Keratinocyte (primary cell): ENCODE data around the gene GPR15LG. TPM values are rescaled to one million over a fixed set of nuclear protein-coding genes. Genes with fewer than 3 reads are reported as not detected.
"Not testable (repeated sequence)": the region's sequence is repeated elsewhere in the genome, so short reads cannot be mapped to it uniquely, and the experiment has no call there.

Experiments used
- DNase-seq: peaks from one replicate; pipeline ENCODE4 v3.0.0-alpha.2; 2011; ENCODE audit warnings: low read depth, missing footprints, low spot score
- FAIRE-seq: peaks from 2 replicates; lab custom pipeline; 2011; peaks lifted over from hg19 to GRCh38; lab: Jason Lieb, UNC
- H2AFZ ChIP-seq: 2 replicates; pipeline ENCODE4 v1.6.0; 2012; ENCODE audit warnings: low read length, control low read depth, inconsistent platforms; ENCODE audit not compliant: control insufficient read depth
- H3K27ac ChIP-seq: 2 replicates; pipeline ENCODE4 v1.5.1; 2011; ENCODE audit warnings: low read length; ENCODE audit not compliant: control insufficient read depth, insufficient read depth
- H3K27me3 ChIP-seq: 3 replicates; pipeline ENCODE4 v1.6.0; 2011; ENCODE audit warnings: low read length; ENCODE audit not compliant: control insufficient read depth, insufficient read depth; ENCODE audit errors: extremely low read depth
- H3K36me3 ChIP-seq, 2 experiments: 2 replicates in 1 of 2; 3 replicates in 1 of 2; pipeline ENCODE4 v1.5.1; 2011; ENCODE audit warnings: low read length in 2 of 2, mild to moderate bottlenecking in 1 of 2; ENCODE audit not compliant: control insufficient read depth in 2 of 2, insufficient read depth in 2 of 2; ENCODE audit errors: extremely low read depth in 1 of 2
- H3K4me1 ChIP-seq: 3 replicates; pipeline ENCODE4 v1.5.1; 2011; ENCODE audit warnings: low read length; ENCODE audit not compliant: control insufficient read depth, insufficient read depth; ENCODE audit errors: extremely low read depth
- H3K4me2 ChIP-seq: 3 replicates; pipeline ENCODE4 v1.6.0; 2011; ENCODE audit warnings: low read depth, low read length; ENCODE audit not compliant: control insufficient read depth, insufficient read depth; ENCODE audit errors: extremely low read depth
- H3K4me3 ChIP-seq, 3 experiments: fragments of 200-600 bp in 1 of 3; sonication (generic) in 1 of 3; 2 replicates in 2 of 3; 3 replicates in 1 of 3; pipeline ENCODE4 v1.5.1; 2011 to 2016; ENCODE audit warnings: low read length in 3 of 3, mild to moderate bottlenecking in 3 of 3, control low read depth in 2 of 3, inconsistent platforms in 1 of 3, low read depth in 1 of 3, mixed read lengths in 1 of 3, mixed run types in 1 of 3, moderate library complexity in 1 of 3; ENCODE audit not compliant: control insufficient read depth in 2 of 3, insufficient read depth in 2 of 3; ENCODE audit errors: extremely low read depth in 1 of 3
- H3K79me2 ChIP-seq: 2 replicates; pipeline ENCODE4 v1.6.0; 2012; ENCODE audit warnings: low read length; ENCODE audit not compliant: control insufficient read depth, insufficient read depth
- H3K9ac ChIP-seq: 3 replicates; pipeline ENCODE4 v1.6.0; 2011; ENCODE audit warnings: low read length; ENCODE audit not compliant: control insufficient read depth, insufficient read depth; ENCODE audit errors: extremely low read depth
- H3K9me1 ChIP-seq: 3 replicates; pipeline ENCODE4 v1.6.0; 2011; ENCODE audit warnings: low read length; ENCODE audit not compliant: control insufficient read depth, insufficient read depth; ENCODE audit errors: extremely low read depth
- H3K9me3 ChIP-seq: 2 replicates; pipeline ENCODE4 v1.5.1; 2012; ENCODE audit warnings: low read depth, low read length; ENCODE audit not compliant: control insufficient read depth
- H4K20me1 ChIP-seq: 3 replicates; pipeline ENCODE4 v1.6.0; 2011; ENCODE audit warnings: low read length; ENCODE audit not compliant: control insufficient read depth, insufficient read depth; ENCODE audit errors: extremely low read depth
- EZH2 ChIP-seq: IDR thresholded peaks from one replicate; pipeline ENCODE4 v1.6.1; 2012; ENCODE audit warnings: inconsistent platforms, mild to moderate bottlenecking, low read length, moderate library complexity
- dilution Hi-C: fragments of 300-500 bp; cut with MboI; formaldehyde crosslinking; loops from one replicate; pipeline ENCODE4 v1.7.0; 2020; ENCODE audit warnings: low sequenced_read_pairs; ENCODE audit not compliant: extremely low pct_ligation_motif_present
- polyA plus RNA-seq, 5 experiments: library from polyadenylated mRNA; depleted of rRNA in 3 of 5; stranded (reverse) in 3 of 5; stranded (forward) in 1 of 5; unstranded in 1 of 5; fragments of >200 nt; gene quantifications; 1 replicate in 1 of 5; 2 replicates in 3 of 5; 3 replicates in 1 of 5; pipeline versions ENCODE4 v1.2.1 to v1.2.3, GENCODE V29; 2011 to 2012; ENCODE audit warnings: missing spikeins in 2 of 5, low read depth in 1 of 5, low replicate concordance in 1 of 5
- TF ChIP-seq, protein P1 (sequence below), 3 experiments: IDR thresholded peaks in 1 of 3; conservative IDR thresholded peaks in 1 of 3; optimal IDR thresholded peaks in 1 of 3; 2 replicates in 2 of 3; 3 replicates in 1 of 3; pipeline versions ENCODE3 to v1.5.1; 2011; ENCODE audit warnings: low read length in 3 of 3, mild to moderate bottlenecking in 3 of 3, moderate library complexity in 2 of 3, control low read depth in 1 of 3, inconsistent platforms in 1 of 3; ENCODE audit not compliant: insufficient read depth in 2 of 3; ENCODE audit errors: extremely low read depth in 1 of 3

Gene GPR15LG
- polyA plus RNA-seq, 1 donor (not counting 4 experiments of a cell fraction or from before 2014, with no cell fraction given): 10.4 TPM

DNA sequence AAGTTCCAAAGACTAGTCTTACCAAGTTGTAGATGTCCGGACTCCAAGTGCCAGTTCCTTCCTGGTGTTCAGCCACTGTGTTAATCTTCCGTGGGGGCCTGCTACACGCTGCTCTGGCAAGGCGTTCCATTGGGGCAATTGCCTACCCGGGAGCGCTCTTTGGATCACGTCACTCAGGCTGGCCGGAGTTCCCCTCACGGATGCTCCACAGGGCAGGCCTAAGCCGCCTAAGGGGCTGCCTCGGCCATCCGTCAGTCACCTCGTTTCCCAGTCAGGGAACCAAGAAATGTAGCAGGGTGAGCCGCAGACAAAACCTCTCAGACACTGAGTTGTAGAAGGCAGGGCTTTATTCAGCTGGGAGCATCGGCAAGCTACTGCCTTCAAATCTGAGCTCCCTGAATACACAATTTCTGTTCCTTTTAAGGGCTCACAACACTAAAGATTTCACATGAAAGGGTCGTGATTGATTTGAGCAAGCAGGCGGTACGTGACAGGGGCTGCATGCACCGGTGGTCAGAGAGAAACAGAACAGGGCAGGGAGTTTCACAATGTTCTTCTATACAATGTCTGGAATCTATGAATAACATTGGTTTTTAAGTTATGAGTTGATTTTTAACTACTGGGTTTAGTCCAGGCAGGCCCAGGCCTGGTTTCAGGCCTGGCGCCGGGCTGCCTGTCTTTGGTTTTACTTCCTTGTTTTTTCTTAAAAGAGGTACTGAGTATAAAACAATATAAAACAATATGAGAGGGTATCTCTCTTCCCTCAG is 1.7 kb upstream of the GPR15LG start:
- Histone ChIP-seq H3K4me1 (peaks cover 15% of the 10 kb centered on the region), H3K27ac (peak overlapping the region; percentile 42), H3K4me3 (peak overlapping the region in 2 of 3 experiments; percentile 13 to 23), H3K9ac (peak overlapping the region; percentile 29), H2AFZ (peak overlapping the region; percentile 94), H3K4me2 (peak overlapping the region; percentile 29)
- H3K9me1 ChIP-seq, H3K79me2 ChIP-seq, H4K20me1 ChIP-seq, FAIRE-seq, H3K27me3 ChIP-seq, dilution Hi-C loops, DNase-seq, H3K36me3 ChIP-seq, H3K9me3 ChIP-seq: not testable (repeated sequence)

DNA sequence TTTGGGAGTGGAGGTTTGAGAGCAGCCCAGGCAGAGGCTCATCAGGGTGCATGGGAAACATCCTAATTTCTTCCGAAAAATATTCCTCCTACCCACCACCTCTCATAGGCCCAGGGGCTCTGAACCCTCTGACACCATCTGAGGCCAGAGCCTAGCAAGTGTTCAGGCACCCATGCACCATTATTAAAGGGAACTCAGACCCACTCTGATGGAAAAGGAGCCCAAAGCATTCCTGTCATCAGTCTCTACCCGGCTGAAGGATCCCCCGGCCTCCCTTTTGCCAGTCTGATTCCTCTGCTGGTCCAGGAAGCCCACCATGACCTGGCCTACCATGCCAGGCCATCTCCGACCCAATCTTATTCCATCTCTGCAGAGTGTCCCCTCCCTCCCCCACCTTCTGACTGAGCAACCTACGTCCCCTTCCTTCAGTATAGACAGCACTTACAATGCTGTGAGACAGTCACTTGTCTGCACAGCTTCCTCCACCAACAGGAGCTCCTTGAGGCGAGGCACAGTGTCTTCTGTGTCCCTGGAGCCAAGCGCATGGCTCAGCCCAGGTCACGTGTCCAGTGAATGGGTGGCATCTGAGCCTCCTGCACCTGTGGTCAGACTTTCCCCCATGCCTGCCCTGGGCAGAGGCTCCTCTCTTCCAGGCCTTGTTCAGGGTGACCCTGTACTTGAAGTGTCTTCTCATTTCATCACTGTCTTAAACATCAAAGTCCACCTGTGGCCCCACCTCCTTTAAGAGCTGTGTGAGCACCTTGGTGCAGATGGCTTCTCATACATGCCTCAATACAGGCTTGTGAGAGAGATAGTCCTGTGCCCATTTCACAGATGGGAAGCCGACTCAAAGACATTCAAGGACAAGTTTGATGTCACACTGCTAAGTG is 889 bp upstream of the GPR15LG start:
- TF ChIP-seq, protein P1, sequence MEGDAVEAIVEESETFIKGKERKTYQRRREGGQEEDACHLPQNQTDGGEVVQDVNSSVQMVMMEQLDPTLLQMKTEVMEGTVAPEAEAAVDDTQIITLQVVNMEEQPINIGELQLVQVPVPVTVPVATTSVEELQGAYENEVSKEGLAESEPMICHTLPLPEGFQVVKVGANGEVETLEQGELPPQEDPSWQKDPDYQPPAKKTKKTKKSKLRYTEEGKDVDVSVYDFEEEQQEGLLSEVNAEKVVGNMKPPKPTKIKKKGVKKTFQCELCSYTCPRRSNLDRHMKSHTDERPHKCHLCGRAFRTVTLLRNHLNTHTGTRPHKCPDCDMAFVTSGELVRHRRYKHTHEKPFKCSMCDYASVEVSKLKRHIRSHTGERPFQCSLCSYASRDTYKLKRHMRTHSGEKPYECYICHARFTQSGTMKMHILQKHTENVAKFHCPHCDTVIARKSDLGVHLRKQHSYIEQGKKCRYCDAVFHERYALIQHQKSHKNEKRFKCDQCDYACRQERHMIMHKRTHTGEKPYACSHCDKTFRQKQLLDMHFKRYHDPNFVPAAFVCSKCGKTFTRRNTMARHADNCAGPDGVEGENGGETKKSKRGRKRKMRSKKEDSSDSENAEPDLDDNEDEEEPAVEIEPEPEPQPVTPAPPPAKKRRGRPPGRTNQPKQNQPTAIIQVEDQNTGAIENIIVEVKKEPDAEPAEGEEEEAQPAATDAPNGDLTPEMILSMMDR (optimal IDR thresholded peaks at IDR 0.05 in 1 of 3, IDR thresholded peaks at IDR 0.05 in 1 of 3, conservative IDR thresholded peaks at IDR 0.05 in 1 of 3; ENCODE audit: extremely low read depth in 1 of 3, insufficient read depth in 2 of 3, low read length in 3 of 3): no peak
- TF ChIP-seq EZH2: no peak
- no peak overlapping the region for H3K4me3 ChIP-seq

More for the DNA sequence above, 889 bp upstream of the GPR15LG start:
- Histone ChIP-seq H3K9me3 (no peaks in the 10 kb centered on the region), H4K20me1 (no peaks in the 10 kb centered on the region), H3K36me3 (no peaks in the 10 kb centered on the region), H3K27ac (peak overlapping the region; percentile 42), H3K9me1 (no peaks in the 10 kb centered on the region), H3K9ac (peak overlapping the region; percentile 29), H2AFZ (peak overlapping the region; percentile 62), H3K4me2 (peak overlapping the region; percentile 29), H3K4me1 (peaks cover 21% of the 10 kb centered on the region), H3K27me3 (no peaks in the 10 kb centered on the region), H3K79me2 (no peaks in the 10 kb centered on the region)
- FAIRE-seq (no peak), DNase-seq (no peak)
- dilution Hi-C loops: no loop called here
